Activated CD4-positive, alpha-beta T cell treated with anti-CD3 and anti-CD28 coated beads for 4 hours (primary cell): Measurements from ENCODE around the gene LCE6A.

Experiments used
- DNase-seq, 2 donors: peaks; one replicate each; pipeline ENCODE4 v3.0.0-alpha.2; 2020

LCE6A gene

GRCh38 chr1:152878042-152878441 is 35.4 kb downstream of the LCE6A start, which contains the start of gene SMCP:
Gene SMCP (plus strand): TSS chr1:152878322. CDS start chr1:152884423, 6,101 bp downstream.
- no peak for DNase-seq

DNA sequence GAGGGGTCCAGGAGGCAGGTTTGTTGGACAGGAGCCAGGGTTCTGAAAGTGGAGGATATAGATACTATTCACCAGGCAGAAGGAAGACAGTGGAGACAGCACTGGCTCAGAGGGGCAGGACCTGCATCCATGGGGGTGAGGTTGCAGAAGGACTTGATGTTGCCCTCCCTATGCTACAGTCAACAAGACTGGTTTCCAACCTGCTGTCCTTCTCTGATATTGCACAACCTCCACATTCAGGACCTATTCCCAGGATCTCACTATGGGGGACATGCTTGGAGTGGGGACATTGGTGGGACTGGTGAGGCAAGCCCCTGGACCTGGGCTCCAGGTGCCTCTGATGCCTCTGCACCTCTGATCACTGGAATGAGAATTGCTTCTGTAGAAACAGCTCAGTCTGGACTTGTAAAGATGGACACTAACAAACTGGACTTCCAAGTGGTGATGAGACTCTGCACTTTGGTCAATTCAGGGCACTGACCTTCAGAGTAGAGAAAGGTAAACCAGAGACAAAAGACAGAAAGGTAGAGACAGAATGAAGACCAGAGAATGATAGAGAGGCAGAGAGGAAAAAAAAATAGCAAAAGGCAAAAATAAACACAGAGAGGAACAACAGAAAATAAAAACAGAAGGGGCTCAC is 37.0 kb downstream of the LCE6A start:
- no peak for DNase-seq

- no peak for DNase-seq
Observed at GRCh38 chr1:152880316-152880715, 37.7 kb downstream of the LCE6A start.

GRCh38 chr1:152880907-152881306 is 38.3 kb downstream of the LCE6A start:
- DNase-seq, result no peak

GRCh38 chr1:152884085-152884484 is 41.4 kb downstream of the LCE6A start:
- DNase-seq, result no peak

DNA sequence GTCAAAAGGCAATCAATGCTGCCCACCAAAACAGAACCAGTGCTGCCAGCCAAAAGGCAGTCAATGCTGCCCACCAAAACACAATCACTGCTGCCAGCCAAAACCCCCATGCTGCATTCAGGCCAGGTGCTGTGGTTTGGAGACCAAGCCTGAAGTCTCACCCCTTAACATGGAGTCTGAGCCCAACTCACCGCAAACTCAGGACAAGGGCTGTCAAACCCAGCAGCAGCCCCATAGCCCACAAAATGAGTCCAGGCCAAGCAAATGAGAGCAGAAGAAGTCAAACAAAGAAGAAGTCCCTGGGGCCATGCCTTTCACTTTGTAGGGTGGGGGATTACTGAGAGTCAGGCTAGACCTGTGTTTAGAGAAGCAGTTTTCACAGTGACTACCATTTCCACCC is 41.9 kb downstream of the LCE6A start:
- DNase-seq, result no peak

DNA sequence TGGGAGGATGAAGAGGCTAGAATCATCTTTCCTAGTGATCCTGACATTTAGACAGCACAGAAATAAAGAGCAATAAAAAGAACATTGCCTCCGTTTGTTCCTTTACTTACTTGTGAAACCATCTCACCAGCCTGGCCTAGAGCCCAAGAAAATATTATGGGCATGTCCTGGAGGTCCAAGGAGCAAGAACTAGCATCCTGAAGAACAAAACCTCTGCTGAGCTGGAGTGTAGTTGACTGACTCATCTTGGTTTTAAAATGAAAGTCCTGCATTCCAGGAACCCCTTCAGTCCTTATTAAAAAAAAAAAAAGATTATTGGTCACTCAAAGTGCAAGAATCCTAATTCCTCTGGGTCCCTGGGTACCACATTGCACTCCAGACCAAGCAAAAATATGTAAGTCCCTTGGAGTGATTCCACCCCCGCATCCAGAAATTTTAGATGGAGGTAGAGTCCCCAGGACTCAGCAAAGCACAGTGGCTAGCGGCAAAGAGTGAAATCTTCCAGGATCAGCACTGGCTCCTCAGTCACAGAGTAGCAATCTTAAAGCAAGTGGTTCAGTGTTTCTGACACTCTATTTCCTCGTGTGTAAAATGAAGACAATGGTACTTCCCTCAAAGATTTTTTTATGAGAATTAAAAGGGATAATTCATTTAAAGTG is 42.4 kb downstream of the LCE6A start:
- DNase-seq, result no peak

- no peak for DNase-seq
Observed at GRCh38 chr1:152886085-152886484, 43.4 kb downstream of the LCE6A start.

GRCh38 chr1:152886758-152887409 is 44.2 kb downstream of the LCE6A start:
- DNase-seq, result no peak

DNA sequence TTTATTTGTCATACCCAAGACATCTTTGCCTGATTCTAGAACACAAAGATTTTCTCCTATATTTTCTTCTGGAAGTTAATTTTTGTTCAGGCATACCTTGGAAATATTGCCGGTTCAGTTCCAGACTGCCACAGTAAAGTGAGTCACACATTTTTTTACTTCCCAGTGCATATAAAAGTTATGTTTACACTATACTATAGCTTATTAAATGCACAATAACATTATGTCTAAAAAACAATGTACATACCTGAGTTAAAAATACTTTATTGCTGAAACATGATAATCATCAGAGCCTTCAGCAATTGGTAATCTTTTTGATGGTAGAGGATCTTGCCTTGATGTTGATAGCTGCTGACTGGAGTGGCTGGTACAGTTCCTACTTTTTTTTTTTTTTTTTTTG is 45.5 kb downstream of the LCE6A start:
- no peak for DNase-seq
